Measurements from ENCODE around the gene WSB1. TPM values are rescaled to one million over a fixed set of nuclear protein-coding genes. Genes with fewer than 3 reads are reported as not detected.

WSB1 gene
- total and polyA plus RNA-seq, 2 of the 8 experiments (the other 6 are each of a cell fraction or from before 2014, with no cell fraction given): 113 to 140 TPM

GRCh38 chr17:27283060-27283459 is 10.9 kb upstream of the WSB1 start (continued):
- TF ChIP-seq CHD7 (IDR thresholded peaks at IDR 0.05; ENCODE audit: insufficient replicate concordance, low read length) (no peak), RXRA (IDR thresholded peaks at IDR 0.05; ENCODE audit: insufficient read depth, low read depth, low read length) (no peak), TEAD4 (IDR thresholded peaks at IDR 0.05; ENCODE audit: low read depth, low read length) (no peak), SP4 (IDR thresholded peaks at IDR 0.05; ENCODE audit: low read length) (no peak), CHD2 (IDR thresholded peaks at IDR 0.05; ENCODE audit: low read length) (no peak)

Measured in H1 (cell line).